ENCODE data around the gene EIF5.

EIF5 gene

GRCh38 chr14:103333754-103334643 is at the start of gene EIF5:
Gene EIF5, plus strand, starts transcription at chr14:103334237. Its CDS starts 1,624 bp downstream, at chr14:103335861.
- peak; percentile 99 for DNase-seq (ENCODE audit: low spot score)

- no peak for DNase-seq (ENCODE audit: low spot score)
Measured at GRCh38 chr14:103284574-103285467, 49.2 kb upstream of the EIF5 start.

- no peak for DNase-seq (ENCODE audit: low spot score)
Measured at GRCh38 chr14:103286460-103286859, 47.6 kb upstream of the EIF5 start.

- DNase-seq (ENCODE audit: low spot score): no peak
Measured at GRCh38 chr14:103286968-103287850, 46.8 kb upstream of the EIF5 start.

GRCh38 chr14:103288076-103288766 is 45.8 kb upstream of the EIF5 start:
- no peak for DNase-seq (ENCODE audit: low spot score)

- DNase-seq (ENCODE audit: low spot score): no peak
Measured at GRCh38 chr14:103290056-103290455, 44.0 kb upstream of the EIF5 start.

GRCh38 chr14:103290494-103290893 is 43.5 kb upstream of the EIF5 start:
- no peak for DNase-seq (ENCODE audit: low spot score)

GRCh38 chr14:103290961-103291360 is 43.1 kb upstream of the EIF5 start:
- no peak for DNase-seq (ENCODE audit: low spot score)

- peak; percentile 85 for DNase-seq (ENCODE audit: low spot score)
Measured at GRCh38 chr14:103292426-103293374, 41.3 kb upstream of the EIF5 start.

- DNase-seq (ENCODE audit: low spot score): no peak
Measured at GRCh38 chr14:103293465-103293864, 40.6 kb upstream of the EIF5 start.

- DNase-seq (ENCODE audit: low spot score): no peak
Measured at GRCh38 chr14:103294091-103294490, 39.9 kb upstream of the EIF5 start.

GRCh38 chr14:103296007-103296406 is 38.0 kb upstream of the EIF5 start:
- DNase-seq (ENCODE audit: low spot score): no peak

GRCh38 chr14:103296987-103297386 is 37.0 kb upstream of the EIF5 start:
- DNase-seq (ENCODE audit: low spot score): no peak

- DNase-seq (ENCODE audit: low spot score): no peak
Measured at GRCh38 chr14:103298620-103299019, 35.4 kb upstream of the EIF5 start.

- DNase-seq (ENCODE audit: low spot score): no peak
Measured at GRCh38 chr14:103301512-103302354, 32.3 kb upstream of the EIF5 start.

- DNase-seq (ENCODE audit: low spot score): no peak
Measured at GRCh38 chr14:103302966-103303365, 31.1 kb upstream of the EIF5 start.

GRCh38 chr14:103304706-103305105 is 29.3 kb upstream of the EIF5 start:
- DNase-seq (ENCODE audit: low spot score): no peak

GRCh38 chr14:103308717-103309616 is 25.1 kb upstream of the EIF5 start:
- peak; percentile 21 for DNase-seq (ENCODE audit: low spot score)

Data from D341Med (cell line).